GM21786 (cell line): ENCODE results near the gene ARHGEF28.

Experiments used
- ATAC-seq: cut with Tn5 transposase; IDR thresholded peaks from one replicate; pipeline ENCODE4 v1.9.1; 2021; ENCODE audit not compliant: unreplicated experiment

ARHGEF28 gene

GRCh38 chr5:73952872-73953271, 326.9 kb downstream of the ARHGEF28 start:
- no peak for ATAC-seq

GRCh38 chr5:73954381-73954780, 328.4 kb downstream of the ARHGEF28 start:
- no peak for ATAC-seq

- no peak for ATAC-seq
Observed at GRCh38 chr5:73955271-73955846, 329.4 kb downstream of the ARHGEF28 start.

GRCh38 chr5:73957397-73958001, 331.5 kb downstream of the ARHGEF28 start:
- no peak for ATAC-seq

GRCh38 chr5:73958037-73958436, 332.0 kb downstream of the ARHGEF28 start:
- no peak for ATAC-seq

- ATAC-seq: no peak
Observed at GRCh38 chr5:73960023-73960422, 334.0 kb downstream of the ARHGEF28 start.

GRCh38 chr5:73960426-73960825, 334.4 kb downstream of the ARHGEF28 start:
- ATAC-seq: no peak

- ATAC-seq: no peak
Observed at GRCh38 chr5:73962801-73963425, 336.9 kb downstream of the ARHGEF28 start.

- no peak for ATAC-seq
Observed at GRCh38 chr5:73964352-73964865, 338.4 kb downstream of the ARHGEF28 start.

- no peak for ATAC-seq
Observed at GRCh38 chr5:73966451-73966850, 340.5 kb downstream of the ARHGEF28 start.

GRCh38 chr5:73967347-73967746, 341.4 kb downstream of the ARHGEF28 start:
- ATAC-seq: no peak

- no peak for ATAC-seq
Observed at GRCh38 chr5:73968246-73968645, 342.2 kb downstream of the ARHGEF28 start.

GRCh38 chr5:73968729-73969128, 342.7 kb downstream of the ARHGEF28 start:
- ATAC-seq: no peak

- no peak for ATAC-seq
Observed at GRCh38 chr5:73969195-73970036, 343.4 kb downstream of the ARHGEF28 start.

- no peak for ATAC-seq
Observed at GRCh38 chr5:73971326-73971725, 345.3 kb downstream of the ARHGEF28 start.

GRCh38 chr5:73973135-73973534, 347.1 kb downstream of the ARHGEF28 start:
- ATAC-seq: no peak

- ATAC-seq: no peak
Observed at GRCh38 chr5:73974871-73975360, 348.9 kb downstream of the ARHGEF28 start.

- ATAC-seq: no peak
Observed at GRCh38 chr5:73975845-73976244, 349.8 kb downstream of the ARHGEF28 start.

- ATAC-seq: no peak
Observed at GRCh38 chr5:73977146-73977545, 351.1 kb downstream of the ARHGEF28 start.

- no peak for ATAC-seq
Observed at GRCh38 chr5:73979321-73979720, 353.3 kb downstream of the ARHGEF28 start.

GRCh38 chr5:73981704-73982103, 355.7 kb downstream of the ARHGEF28 start:
- no peak for ATAC-seq
